ENCODE data around the gene GDI2.

GRCh38 chr10:5816170-5816569, 2.9 kb upstream of the GDI2 start:
- TF ChIP-seq CTCF (IDR thresholded peaks at IDR 0.05; ENCODE audit: low read length) (no peak), EZH2 (IDR thresholded peaks at IDR 0.05; ENCODE audit: borderline replicate concordance, low read length) (no peak)
